Smooth muscle cell (in vitro differentiated cells): ENCODE results near the gene SP140L. TPM values are rescaled to one million over a fixed set of nuclear protein-coding genes. Genes with fewer than 3 reads are reported as not detected.

Experiments used
- DNase-seq: peaks from one replicate; lab custom pipeline; 2025; ENCODE audit not compliant: unreplicated experiment; lab: John Stamatoyannopoulos, UW
- H2AFZ ChIP-seq: fragments of 200-600 bp; sonication (generic); 2 replicates; pipeline ENCODE4 v1.6.0; 2016; ENCODE audit warnings: antibody characterized with exemption, low read depth, mild to moderate bottlenecking
- H3F3A ChIP-seq: fragments of 200-600 bp; sonication (generic); 2 replicates; pipeline ENCODE4 v1.6.0; 2017; ENCODE audit warnings: antibody characterized with exemption, low read depth
- H3K27ac ChIP-seq: fragments of 200-600 bp; sonication (generic); 2 replicates; pipeline ENCODE4 v1.5.1; 2016; ENCODE audit warnings: low read depth, mild to moderate bottlenecking
- H3K27me3 ChIP-seq: fragments of 200-600 bp; sonication (generic); 2 replicates; pipeline ENCODE4 v1.6.1; 2016; ENCODE audit warnings: low read depth, mild to moderate bottlenecking
- H3K36me3 ChIP-seq: fragments of 200-600 bp; sonication (generic); 2 replicates; pipeline ENCODE4 v1.5.1; 2016; ENCODE audit warnings: low read depth
- H3K4me1 ChIP-seq: fragments of 200-600 bp; sonication (generic); 2 replicates; pipeline ENCODE4 v1.5.1; 2016; ENCODE audit warnings: low read depth
- H3K4me2 ChIP-seq: fragments of 200-600 bp; sonication (generic); 2 replicates; pipeline ENCODE4 v1.6.0; 2016; ENCODE audit warnings: mild to moderate bottlenecking
- H3K4me3 ChIP-seq: fragments of 200-600 bp; sonication (generic); 2 replicates; pipeline ENCODE4 v1.5.1; 2016; ENCODE audit warnings: mild to moderate bottlenecking
- H3K79me2 ChIP-seq: fragments of 200-600 bp; sonication (generic); 2 replicates; pipeline ENCODE4 v1.6.0; 2016; ENCODE audit warnings: low read depth, mild to moderate bottlenecking
- H3K9ac ChIP-seq: fragments of 200-600 bp; sonication (generic); 2 replicates; pipeline ENCODE4 v1.6.0; 2016; ENCODE audit warnings: low read depth
- H3K9me3 ChIP-seq: fragments of 200-600 bp; sonication (generic); replicated peaks from 2 replicates; pipeline ENCODE4 v1.5.1; 2016; ENCODE audit warnings: low read depth
- H4K20me1 ChIP-seq: fragments of 200-600 bp; sonication (generic); 2 replicates; pipeline ENCODE4 v1.6.0; 2016; ENCODE audit warnings: low read depth
- CTCF ChIP-seq: fragments of 200-600 bp; sonication (generic); IDR thresholded peaks from 2 replicates; pipeline ENCODE4 v1.5.1; 2017; ENCODE audit warnings: borderline replicate concordance, mild to moderate bottlenecking, antibody characterized with exemption; ENCODE audit not compliant: insufficient read depth, poor library complexity, severe bottlenecking
- WGBS: methylation state at CpG from one replicate; pipeline ENCODE4 v1.1.7; 2016; ENCODE audit warnings: low lambda C conversion rate; 5-methylcytosine and 5-hydroxymethylcytosine counted together
- polyA plus RNA-seq: library from polyadenylated mRNA; unstranded; fragments of >200 nt; fragmentation: Nextera tagmentation; extraction: Ambion mirVana; gene quantifications from 2 replicates; pipeline ENCODE4 v1.2.1, GENCODE V29; 2016
- total RNA-seq: library from RNA; depleted of rRNA; stranded (reverse); fragments of >200 nt; gene quantifications from 2 replicates; pipeline ENCODE4 v1.2.3, GENCODE V29; 2014

SP140L gene
- total and polyA plus RNA-seq, 2 experiments from 2014 or later = 0.90 to 1.6 TPM

GRCh38 chr2:230425377-230425776 lies 98.4 kb downstream of the SP140L start:
- 96% methylated on average over 1 of the region's 1 CpG for WGBS
- Histone ChIP-seq H3K36me3 (no peaks in the 10 kb centered on the region), H3K79me2 (no peaks in the 10 kb centered on the region)

GRCh38 chr2:230429513-230429912 lies 102.5 kb downstream of the SP140L start:
- H3K4me2 ChIP-seq = no peak overlapping the region

More at GRCh38 chr2:230425377-230425776, 98.4 kb downstream of the SP140L start:
- no peaks in the 10 kb centered on the region for H3K9me3 ChIP-seq
- no peak overlapping the region for H3K4me2 ChIP-seq
- H3K4me3 ChIP-seq = no peak overlapping the region
- no peaks in the 10 kb centered on the region for H3K4me1 ChIP-seq
- TF ChIP-seq CTCF = no peak
- H3F3A ChIP-seq = no peaks in the 10 kb centered on the region
- DNase-seq = no peak
- H3K27me3 ChIP-seq = no peaks in the 10 kb centered on the region
- no peak overlapping the region for H3K9ac ChIP-seq
- no peak overlapping the region for H3K27ac ChIP-seq
- H2AFZ ChIP-seq = no peak overlapping the region
- no peaks in the 10 kb centered on the region for H4K20me1 ChIP-seq

GRCh38 chr2:230430957-230431910 lies 104.2 kb downstream of the SP140L start:
- no peak overlapping the region for H3K4me2 ChIP-seq

More at GRCh38 chr2:230429513-230429912, 102.5 kb downstream of the SP140L start:
- Histone ChIP-seq H3K9ac (no peak overlapping the region), H4K20me1 (no peaks in the 10 kb centered on the region), H2AFZ (no peak overlapping the region), H3F3A (no peaks in the 10 kb centered on the region), H3K36me3 (no peaks in the 10 kb centered on the region), H3K4me1 (no peaks in the 10 kb centered on the region), H3K27me3 (no peaks in the 10 kb centered on the region), H3K9me3 (no peaks in the 10 kb centered on the region), H3K4me3 (no peak overlapping the region), H3K27ac (no peak overlapping the region), H3K79me2 (no peaks in the 10 kb centered on the region)
- no peak for TF ChIP-seq CTCF
- no peak for DNase-seq

More at GRCh38 chr2:230430957-230431910, 104.2 kb downstream of the SP140L start:
- Histone ChIP-seq H2AFZ (no peak overlapping the region), H3K9ac (no peak overlapping the region), H3K79me2 (no peaks in the 10 kb centered on the region), H4K20me1 (no peaks in the 10 kb centered on the region), H3K4me1 (no peaks in the 10 kb centered on the region), H3K27ac (no peak overlapping the region), H3F3A (no peaks in the 10 kb centered on the region), H3K4me3 (no peak overlapping the region), H3K36me3 (no peaks in the 10 kb centered on the region), H3K9me3 (no peaks in the 10 kb centered on the region), H3K27me3 (no peaks in the 10 kb centered on the region)
- 92% methylated on average over 1 of the region's 1 CpG for WGBS
- DNase-seq = no peak
- TF ChIP-seq CTCF = no peak
